HG03045 (cell line): ENCODE measurements around the gene IER3.
A peak's percentile ranks its signal among the peaks of the same experiment; 100 is the strongest.
"Not testable (repeated sequence)": the region's sequence is repeated elsewhere in the genome, so short reads cannot be mapped to it uniquely, and the experiment has no call there.

Experiments
- ATAC-seq: cut with Tn5 transposase; IDR thresholded peaks from one replicate; pipeline ENCODE4 v1.9.1; 2021; ENCODE audit warnings: mild to moderate bottlenecking, moderate library complexity; ENCODE audit not compliant: unreplicated experiment

IER3 gene

DNA sequence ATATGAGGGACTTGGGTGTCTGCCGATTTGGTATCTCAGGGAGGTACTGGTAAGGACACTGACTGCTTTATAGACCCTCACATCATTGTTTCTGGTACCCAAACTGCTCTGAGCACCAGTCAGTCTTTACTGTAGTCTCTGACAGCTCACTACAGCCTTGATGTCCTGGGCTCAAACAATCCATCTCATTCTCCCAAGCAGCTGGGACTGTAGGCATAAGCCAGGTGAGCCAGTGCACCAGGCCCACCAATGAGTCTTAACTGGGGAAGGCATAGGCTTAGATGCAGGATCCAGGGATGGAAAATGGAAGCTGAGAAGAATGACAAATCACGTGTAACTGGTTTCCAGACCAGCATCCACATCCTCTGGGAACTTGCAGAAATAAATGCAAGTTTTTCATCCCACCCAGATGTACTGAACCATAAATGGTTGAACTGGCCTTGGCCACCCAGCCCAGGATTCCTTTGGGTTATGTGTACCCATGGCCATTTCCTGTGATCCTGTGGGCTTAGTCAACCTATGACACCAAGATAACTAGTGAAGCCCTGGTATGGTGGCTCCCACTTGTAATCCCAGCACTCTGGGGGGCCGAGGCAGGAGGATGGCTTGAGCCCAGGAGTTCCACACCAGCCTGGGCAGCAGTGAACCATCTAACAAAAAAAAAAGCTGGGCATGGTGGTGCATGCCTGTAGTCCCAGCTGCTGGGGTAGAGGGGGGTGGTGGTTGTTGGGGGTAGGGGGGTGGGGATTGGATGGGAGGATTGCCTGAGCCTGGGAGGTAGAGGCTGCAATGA lies 18.4 kb downstream of the IER3 start:
- ATAC-seq, result no peak

DNA sequence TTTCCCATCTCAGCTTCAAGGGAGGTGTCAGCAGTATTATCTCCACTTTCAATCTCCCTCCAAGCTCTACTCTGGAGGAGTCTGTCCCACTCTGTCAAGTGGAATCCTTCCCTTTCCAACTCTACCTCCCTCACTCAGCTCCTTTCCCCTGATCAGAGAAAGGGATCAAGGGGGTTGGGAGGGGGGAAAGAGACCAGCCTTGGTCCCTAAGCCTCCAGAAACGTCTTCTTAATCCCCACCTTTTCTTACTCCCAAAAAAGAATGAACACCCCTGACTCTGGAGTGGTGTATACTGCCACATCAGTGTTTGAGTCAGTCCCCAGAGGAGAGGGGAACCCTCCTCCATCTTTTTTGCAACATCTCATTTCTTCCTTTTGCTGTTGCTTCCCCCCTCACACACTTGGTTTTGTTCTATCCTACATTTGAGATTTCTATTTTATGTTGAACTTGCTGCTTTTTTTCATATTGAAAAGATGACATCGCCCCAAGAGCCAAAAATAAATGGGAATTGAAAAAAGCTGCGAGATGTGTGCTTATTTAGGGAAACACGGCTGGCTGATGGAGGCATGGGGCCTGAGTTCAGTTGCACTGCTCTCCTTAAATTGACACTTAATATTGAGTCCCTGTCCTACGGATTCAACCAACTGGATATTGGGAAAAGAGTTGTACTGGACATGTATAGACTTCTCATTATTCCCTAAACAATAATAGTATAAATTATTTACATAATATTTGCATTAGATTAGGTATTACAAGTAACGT lies 19.3 kb downstream of the IER3 start:
- no peak for ATAC-seq

DNA sequence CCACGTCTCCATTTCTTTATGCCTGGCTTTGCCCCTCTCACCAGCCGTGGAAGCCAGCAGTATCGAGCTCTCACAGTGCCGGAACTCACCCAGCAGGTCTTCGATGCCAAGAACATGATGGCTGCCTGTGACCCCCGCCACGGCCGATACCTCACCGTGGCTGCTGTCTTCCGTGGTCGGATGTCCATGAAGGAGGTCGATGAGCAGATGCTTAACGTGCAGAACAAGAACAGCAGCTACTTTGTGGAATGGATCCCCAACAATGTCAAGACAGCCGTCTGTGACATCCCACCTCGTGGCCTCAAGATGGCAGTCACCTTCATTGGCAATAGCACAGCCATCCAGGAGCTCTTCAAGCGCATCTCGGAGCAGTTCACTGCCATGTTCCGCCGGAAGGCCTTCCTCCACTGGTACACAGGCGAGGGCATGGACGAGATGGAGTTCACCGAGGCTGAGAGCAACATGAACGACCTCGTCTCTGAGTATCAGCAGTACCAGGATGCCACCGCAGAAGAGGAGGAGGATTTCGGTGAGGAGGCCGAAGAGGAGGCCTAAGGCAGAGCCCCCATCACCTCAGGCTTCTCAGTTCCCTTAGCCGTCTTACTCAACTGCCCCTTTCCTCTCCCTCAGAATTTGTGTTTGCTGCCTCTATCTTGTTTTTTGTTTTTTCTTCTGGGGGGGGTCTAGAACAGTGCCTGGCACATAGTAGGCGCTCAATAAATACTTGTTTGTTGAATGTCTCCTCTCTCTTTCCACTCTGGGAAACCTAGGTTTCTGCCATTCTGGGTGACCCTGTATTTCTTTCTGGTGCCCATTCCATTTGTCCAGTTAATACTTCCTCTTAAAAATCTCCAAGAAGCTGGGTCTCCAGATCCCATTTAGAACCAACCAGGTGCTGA lies 20.3 kb downstream of the IER3 start:
- ATAC-seq, result not testable (repeated sequence)

DNA sequence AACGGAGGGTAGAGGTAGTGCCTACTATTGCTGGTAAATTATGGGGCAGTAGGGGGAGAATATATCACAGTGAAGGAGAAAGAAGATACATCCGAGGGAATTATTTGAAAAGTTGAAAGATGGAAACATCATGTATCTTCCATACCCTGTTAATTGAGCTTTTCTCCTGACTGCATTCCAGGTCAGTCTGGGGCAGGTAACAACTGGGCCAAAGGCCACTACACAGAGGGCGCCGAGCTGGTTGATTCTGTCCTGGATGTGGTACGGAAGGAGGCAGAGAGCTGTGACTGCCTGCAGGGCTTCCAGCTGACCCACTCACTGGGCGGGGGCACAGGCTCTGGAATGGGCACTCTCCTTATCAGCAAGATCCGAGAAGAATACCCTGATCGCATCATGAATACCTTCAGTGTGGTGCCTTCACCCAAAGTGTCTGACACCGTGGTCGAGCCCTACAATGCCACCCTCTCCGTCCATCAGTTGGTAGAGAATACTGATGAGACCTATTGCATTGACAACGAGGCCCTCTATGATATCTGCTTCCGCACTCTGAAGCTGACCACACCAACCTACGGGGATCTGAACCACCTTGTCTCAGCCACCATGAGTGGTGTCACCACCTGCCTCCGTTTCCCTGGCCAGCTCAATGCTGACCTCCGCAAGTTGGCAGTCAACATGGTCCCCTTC lies 21.0 kb downstream of the IER3 start:
- not testable (repeated sequence) for ATAC-seq

DNA sequence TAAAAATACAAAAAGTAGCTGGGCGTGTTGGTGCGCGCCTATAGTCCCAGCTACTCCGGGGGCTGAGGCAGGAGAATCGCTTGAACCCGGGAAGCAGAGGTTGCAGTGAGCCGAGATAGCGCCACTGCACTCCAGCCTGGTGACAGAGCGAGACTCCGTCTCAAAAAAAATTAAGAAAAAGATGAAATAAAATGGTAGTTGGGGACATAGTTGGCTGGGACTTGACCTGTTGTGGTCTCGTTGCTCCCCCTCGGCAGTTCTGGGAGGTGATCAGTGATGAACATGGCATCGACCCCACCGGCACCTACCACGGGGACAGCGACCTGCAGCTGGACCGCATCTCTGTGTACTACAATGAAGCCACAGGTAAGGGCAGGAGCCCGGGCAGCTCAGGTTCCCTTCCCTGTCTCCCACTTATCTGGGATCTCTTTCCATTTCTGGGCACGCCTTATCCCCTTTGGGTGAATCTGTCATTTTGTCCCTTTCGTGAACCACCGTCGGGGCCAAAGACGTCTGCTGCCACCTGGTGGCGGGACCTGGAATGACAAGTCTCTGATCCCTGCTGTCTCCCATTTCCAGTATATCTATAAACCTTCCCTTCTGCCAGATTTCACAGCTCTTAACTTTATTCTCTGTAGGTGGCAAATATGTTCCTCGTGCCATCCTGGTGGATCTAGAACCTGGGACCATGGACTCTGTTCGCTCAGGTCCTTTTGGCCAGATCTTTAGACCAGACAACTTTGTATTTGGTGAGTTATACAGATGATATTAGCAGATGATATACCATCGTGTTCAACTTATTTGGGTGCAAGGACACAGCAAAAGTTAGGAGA lies 21.9 kb downstream of the IER3 start:
- no peak for ATAC-seq

DNA sequence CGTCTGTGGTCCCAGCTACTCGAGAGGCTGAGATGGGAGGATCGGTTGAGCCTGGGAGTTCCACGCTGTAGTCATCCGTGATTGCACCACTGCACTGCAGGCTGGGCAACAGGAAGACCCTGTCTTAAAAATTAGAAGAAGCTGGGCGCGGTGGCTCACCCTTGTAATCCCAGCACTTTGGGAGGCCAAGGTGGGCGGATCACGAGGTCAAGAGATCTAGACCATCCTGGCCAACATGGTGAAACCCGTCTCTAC lies 22.4 kb downstream of the IER3 start:
- not testable (repeated sequence) for ATAC-seq

DNA sequence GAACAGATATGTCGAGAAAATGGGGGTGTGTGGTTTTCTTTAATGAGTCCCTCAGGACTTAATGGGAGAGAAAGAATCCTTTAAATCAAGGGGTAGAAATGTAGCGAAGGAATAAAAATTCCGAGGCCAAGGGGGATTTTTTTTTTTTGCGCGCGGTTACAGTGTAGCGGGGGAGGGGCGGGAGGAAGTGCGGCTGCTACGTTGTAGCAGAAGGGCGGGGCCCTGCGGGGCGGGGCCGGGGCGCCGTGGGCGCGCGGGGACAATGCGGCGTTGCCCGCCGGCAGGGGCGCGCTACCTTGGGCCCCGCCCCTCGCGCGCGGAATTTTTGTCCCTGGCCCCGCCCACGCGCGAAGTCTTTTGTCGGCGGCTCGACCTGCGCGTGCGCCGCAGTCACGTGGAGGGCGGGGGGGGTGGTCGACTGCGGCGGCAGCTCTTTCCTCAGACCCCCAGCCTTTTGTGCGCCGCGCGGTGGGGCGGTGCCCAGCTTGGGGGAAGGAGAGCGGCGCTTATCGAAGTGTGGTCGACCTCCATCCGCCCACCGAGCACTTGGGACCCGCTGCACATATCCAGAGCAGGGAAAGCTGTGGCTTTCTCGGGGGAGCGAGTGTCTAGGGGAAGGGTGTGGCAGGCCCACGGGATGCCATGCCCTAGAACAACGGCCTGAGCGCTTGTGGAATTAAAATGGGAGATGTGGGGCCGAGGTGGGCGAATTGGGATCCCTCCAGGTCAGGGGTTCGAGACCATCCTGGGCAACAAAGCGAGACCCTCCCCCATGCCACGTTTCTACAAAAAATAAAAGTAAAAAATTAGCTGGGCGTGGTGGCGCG lies 22.9 kb downstream of the IER3 start:
- ATAC-seq, result peak; percentile 33

DNA sequence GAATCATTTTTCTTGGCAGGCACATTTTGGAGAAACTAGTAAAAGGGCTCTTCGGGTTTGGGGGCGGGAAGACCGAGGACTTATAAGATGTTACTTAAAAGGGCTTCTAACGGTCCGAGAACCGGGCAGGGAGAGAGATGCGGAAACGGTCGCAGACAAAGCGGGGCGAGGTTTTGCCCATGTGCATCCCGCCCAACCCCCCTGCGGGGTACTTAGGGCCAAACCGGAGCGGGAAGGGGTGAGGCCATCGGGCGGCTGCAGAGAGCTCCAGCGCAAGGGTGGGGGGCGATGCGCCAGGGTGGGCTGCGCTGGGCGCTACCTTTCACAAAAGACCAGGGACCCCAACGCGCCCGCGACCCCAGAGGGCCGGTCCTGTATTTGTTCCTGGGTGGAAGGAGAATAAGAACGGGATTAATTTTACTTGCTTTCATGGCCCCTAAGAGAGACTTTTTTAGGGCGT lies 23.6 kb downstream of the IER3 start:
- no peak for ATAC-seq

DNA sequence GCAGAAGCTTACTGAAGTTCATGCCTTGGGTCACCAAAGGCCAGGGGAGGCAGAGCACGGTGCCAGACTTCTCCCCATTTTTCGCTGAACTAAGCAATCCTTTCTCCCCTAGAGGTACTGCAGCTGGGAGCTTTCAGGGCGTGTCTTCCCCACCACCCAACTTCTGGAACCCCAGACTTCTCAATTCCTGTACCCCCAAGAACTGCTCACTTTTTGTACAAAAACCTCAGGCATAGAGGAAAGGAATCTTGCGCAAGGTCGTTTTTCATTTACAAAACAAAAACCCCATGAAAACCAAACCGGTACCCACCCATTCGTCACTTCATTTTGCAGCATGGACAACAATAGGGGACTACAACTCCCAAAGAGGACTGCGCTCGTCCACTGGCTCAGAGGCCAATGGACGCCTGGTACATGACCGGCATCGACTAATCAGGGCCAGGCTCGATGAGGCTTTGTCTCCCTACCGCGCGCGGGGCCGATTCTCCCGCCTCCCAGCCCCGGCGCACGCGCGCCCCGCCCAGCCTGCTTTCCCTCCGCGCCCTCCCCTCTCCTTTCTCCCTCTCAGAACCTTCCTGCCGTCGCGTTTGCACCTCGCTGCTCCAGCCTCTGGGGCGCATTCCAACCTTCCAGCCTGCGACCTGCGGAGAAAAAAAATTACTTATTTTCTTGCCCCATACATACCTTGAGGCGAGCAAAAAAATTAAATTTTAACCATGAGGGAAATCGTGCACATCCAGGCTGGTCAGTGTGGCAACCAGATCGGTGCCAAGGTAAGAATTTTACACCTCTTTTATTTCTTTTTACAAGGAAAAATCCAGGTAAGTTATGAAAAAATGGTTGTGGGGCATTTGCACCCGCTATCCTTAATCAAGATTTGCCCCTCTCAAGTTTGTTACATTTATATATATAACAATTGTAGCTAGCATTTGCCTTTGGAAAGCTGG lies 24.3 kb downstream of the IER3 start, which contains the start of gene TUBB:
Gene TUBB, plus strand, starts transcription at position 562 of the 947 bp plus-strand sequence. Its CDS starts 155 bp downstream, at position 717.
- ATAC-seq, result peak; percentile 42

DNA sequence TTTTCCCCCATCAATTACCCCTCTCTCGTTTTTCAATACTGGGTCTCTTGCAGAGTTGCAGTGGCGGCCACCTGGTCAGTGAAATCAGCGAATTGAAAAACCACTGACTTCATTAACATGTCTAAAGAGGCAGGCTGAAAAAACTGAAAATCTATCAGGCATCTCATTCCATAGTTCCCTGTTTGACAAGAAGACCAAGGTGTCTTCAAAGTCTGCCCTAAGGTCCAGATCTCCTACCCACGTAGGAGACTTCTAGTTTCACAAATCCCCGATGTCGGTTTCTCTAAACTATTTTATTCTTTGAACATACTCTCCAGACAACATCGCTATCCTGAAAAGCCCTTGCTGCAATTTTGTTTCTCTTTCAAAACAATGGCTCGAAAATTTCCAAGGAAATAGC lies 25.0 kb downstream of the IER3 start:
- no peak for ATAC-seq

DNA sequence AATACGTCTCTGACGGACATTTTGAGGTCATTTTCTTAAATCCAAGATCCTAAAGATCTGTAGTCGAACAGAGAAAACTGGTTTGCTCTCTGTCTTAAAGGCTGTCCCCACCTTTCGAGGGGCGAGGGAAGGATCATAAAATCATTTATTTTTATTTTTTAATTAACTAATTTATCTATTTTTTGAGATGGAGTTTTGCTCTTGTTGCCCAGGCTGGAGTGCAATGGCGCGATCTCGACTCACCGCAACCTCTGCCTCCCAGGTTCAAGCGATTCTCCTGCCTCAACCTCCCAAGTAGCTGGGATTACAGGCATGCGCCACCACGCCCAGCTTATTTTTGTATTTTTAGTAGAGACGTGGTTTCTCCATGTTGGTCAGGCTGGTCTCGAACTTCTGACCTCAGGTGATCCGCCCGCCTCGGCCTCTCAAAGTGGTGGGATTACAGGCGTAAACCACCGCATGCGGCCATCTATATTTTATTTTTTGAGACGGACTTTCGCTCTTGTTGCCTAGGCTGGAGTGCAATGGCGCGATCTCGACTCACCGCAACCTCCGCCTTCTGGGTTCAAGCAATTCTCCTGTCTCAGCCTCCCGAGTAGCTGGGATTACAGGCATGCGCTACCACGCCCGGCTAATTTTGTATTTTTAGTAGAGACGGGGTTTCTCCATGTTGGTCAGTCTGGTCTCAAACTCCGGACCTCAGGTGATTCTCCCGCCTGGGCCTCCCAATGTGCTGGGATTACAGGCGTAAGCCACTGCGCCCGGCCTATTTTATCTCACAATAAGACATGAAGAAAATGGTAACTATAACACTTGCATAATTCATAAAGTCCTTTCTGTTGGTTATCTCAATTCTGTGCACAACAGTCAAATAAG lies 26.3 kb downstream of the IER3 start:
- not testable (repeated sequence) for ATAC-seq

DNA sequence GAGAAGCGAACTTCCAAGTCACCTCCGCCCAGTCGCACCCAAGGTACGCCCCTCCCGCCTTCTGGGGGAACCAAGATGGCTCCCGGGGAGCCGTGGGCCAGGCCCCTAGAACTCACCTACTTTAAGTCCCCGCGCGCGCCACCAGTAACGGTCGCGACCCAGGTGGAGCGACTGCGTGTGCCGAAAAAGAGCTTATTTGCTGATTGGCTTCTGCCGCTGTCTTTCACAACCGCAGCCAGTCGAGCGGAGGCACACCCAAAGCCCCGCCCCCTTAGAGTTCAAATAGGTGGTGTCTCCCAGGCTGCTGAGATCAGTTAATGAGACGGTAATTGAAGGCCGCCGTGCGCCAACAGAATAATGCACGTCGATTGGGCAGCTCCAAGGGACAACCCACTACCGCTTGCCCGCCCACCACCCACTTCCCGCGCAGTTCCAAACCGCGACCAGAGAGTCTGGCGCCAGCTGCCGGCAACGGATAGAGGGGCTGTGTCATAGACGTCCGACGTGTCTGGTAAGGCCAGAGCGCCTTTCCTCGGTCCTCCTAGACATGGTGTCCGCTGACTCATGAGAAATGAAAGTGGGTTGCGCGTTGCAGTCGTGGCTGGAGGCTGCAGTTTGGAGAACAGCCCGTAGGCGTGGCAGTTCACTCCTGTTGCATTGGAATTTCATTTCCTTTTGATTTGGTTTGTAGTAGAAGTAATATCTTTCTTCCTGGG lies 27.1 kb downstream of the IER3 start, which contains the start of gene MDC1:
Gene MDC1, minus strand, starts transcription at position 153 of the 716 bp plus-strand sequence. CDS start 2,106 bp downstream, outside the sequence.
- ATAC-seq, result peak; percentile 73

DNA sequence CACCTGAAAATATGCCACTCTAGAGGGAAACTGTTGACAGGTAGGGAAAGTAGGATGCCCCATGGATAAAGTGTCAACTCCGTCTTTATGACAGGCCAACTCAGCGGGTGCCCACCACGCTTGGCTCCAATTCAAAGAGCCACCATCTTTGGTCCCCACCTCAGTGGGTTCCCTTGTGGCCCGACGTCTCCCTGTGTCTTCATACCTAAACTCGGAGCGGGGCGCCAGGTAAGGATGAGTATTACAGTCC lies 27.5 kb downstream of the IER3 start:
- ATAC-seq, result no peak

DNA sequence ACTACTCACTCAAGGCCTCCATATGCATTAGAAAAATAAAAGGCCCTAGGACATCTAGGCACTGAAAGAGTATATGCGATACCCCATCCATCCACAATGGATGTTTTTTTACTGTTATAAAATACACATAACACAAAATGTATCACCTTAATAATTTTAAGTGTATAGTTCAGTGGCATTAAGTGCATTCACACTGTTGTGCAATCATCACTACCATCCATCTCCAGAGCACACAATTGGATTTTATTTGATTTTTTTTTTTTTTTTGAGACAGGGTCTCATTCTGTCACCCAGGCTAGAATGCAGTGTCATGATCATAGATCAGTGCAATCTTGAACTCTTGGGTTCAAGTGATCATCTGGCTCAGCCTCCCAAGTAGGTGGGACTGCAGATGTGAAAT lies 30.1 kb downstream of the IER3 start:
- no peak for ATAC-seq

DNA sequence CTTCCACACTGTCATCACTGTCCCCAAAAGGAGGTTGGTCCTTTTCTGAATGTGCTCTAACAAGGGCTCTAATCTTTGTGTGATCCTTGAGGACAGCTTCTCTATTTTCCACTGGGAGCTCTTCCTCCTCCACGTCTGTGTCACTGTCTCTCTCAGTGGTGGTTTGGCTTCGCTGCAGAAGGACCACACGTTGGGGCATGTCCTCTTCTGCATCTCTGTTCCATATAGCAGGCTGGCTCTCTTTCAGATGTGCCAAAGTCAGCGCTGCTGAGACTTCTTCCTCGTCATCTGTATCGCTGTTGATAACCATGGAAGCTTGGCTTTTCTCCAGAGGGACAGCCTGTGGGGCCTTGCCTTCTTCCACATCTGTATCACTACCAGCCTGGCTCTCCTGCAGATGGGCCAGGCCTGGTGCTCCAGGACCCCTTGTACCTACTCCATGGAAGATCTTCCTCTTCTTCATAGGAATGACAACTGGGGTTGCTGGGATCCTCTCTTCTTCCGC lies 31.9 kb downstream of the IER3 start:
- ATAC-seq, result no peak

DNA sequence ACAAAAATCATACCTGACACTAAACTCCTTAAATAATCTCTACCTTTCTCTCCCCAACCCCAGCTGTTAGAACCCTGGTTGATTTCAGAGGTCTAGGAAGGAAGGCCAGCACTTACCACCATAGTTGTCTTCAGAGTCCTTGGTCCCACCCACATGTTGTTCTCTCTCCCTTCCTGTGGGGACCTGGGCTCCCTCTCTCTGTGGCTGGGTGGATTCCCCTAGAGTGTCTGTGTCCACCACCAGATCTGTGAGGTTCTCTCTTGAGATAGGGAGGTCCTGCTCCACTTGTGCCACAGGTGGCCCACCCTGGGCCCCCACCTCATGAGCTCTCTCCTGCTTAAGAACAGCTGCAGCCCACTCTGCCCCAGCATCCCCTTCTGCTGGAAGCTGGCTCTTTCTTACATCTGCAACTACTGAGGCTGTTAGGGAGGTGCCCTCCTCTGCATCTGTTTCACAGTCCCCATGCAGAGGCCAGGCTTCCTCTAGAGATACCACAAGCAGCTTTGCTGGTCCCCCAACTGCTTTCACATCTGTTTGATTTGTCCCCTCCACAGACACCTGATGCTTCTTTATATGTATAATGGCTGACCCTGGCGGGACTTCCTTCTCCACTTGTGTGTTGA lies 32.5 kb downstream of the IER3 start:
- ATAC-seq, result no peak
